NCI-H1930 (cell line): ENCODE measurements around the gene NPIPB8.
A peak's percentile ranks its signal among the peaks of the same experiment; 100 is the strongest.
"Not testable (repeated sequence)": the region's sequence is repeated elsewhere in the genome, so short reads cannot be mapped to it uniquely, and the experiment has no call there.

Source experiments
- DNase-seq, 2 experiments: peaks; one replicate each; lab custom pipeline; 2025; lab: John Stamatoyannopoulos, UW

NPIPB8 gene

DNA sequence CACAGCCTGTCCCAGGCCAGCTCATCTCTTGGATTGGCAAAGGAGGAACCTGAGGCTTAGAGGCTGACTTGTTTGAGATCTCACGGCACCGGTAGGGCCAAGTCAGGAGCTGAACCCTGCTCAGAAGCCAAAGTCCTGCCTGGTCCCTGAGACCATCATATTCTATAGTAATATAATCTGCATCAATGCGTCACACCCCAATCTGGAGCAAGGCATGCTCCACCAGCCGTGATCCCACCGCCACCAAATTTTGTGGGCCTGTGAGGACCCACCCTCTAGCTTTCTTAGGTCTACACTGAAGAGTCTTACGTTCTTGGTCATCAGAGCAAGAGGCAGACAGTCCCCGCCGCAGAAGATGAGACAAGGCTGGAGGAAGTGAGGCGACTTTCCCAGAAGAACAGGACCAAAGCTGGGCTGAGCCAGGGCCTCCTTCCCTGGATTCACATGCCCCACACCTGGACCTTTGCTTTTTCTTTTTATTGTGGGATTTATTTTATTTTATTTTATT, 30.7 kb upstream of the NPIPB8 start:
- DNase-seq = no peak

DNA sequence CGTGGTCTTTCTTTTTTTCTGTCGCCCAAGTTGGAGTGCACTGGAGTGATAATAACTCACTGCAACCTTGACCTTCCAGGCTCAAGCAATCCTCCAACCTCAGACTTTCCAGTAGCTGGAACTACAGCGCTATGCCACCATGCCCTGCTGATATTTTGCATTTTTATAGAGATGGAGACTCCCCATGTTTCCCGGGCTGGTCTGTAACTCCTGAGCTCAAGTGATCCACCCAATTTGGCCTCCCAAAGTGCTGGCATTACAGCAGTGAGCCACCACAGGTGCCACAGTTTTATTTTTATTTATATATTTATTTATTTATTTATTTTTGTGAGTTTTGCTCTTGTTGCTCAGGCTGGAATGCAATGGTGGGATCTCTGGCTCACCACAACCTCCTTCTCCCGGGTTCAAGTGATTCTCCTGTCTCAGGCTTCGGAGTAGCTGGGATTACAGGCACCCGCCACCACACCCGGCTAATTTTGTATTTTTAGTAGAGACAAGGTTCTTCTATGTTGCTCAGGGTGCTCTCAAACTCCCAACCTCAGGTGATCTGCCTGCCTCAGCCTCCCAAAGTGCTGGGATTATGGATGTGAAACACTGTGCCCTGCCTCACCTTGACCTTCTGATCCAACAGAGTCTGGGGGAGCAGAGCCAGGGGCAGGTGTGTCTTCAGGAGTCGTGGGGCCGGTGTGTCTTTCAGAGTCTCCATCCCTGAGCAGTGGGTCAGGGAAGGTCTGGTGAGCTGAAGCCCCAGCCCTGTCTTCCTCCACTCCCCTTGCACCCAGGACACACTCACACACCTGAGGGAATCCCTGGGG, 30.0 kb upstream of the NPIPB8 start:
- not testable (repeated sequence) for DNase-seq

DNA sequence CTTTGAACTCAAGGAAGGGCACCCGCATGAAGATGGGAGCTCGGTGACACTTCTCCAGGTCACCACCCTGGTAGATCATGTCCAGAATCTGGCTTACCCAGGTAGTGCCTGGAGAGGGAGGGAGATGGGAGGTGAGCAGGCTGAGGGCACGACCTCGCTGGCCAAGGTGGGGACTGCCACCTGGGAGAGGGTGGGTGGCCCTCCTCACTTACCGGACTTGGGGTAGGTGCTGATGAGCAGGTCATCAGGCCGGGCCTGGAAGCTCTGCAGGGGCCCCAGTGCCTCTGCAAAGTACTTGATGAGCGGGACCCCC, 29.4 kb upstream of the NPIPB8 start:
- not testable (repeated sequence) for DNase-seq

DNA sequence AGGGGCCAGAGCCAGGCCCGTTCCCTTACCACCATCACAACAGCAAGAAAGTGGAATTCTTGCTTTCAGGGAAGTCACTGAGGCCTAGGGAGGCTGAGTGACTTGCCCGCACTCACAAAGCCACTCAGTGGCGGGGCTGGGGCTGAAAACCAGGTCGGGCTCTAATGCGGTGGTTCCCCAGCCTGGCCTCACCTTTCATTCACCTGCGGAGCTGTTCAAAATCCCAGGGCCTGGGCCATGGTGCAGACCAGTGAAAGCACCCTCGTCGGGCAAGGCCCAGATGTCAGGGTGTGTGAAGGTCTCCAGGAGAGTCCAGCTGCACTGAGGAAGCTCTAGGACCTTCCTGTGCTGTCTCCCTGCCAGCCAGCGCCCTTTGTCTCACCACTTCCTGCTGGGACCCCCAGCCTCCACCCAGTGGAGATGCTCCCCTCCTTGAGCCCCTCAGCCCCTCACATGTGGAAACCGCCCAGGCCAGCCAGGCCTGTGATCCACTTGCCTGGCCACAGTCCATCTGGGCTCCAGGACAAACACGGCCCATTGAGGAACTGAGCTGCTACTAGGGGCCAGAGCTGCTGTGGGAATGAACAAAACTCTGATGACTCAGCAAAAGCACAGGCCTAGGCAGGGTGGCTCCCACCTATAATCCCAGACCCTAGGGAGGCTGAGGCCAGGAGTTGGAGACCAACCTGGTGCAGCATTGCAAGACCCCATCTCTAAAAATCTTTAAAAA, 28.8 kb upstream of the NPIPB8 start:
- not testable (repeated sequence) for DNase-seq

DNA sequence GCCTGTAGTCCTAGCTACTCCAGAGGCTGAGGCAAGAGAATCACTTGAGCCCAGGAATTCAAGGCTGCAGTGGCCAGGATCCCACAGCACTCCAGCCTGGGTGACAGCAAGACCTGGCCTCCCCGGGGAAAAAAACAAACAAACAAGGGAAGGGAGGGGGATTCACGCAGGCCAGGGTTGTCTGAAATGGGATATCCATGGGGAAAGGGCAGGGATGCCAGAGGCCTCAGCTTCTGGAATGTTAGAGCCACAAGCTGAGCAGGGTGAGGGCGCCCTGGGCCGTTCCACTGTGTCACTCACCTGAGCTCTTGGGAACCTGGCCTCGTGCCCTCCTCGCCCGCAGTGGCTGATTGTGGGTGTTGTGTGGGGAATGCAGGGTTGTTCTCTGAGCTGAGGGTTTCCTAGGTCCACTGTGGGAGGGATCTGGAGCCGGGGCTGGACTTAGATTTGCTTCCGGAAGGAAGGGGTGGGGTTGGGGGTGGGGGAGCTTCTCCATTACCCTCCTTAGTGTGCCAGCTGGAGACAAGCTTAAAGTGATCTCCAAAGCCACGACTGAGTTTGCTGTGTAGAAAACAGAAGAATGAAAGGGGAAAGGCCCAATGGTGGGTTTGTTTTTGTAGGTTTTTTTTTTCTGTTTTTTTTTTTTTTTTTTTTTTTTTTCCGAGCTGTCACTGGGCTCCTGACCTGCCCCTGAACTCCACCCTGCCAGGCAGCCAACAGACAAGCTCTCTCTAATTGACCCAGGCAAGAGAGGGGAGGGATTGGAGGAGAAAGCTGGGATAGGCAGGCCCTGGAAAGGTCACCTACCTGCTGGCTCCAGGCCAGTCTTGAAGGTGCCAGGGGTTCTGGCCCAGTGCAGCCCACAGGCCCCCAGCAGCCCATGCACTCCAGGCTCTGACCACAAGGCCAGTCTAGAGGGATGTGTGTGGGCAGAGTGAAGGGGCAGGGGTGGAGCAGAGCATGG, 28.0 kb upstream of the NPIPB8 start, which contains the start of gene SULT1A1:
SULT1A1 (minus strand) TSS at position 414 of the 964 bp plus-strand sequence. CDS start 1,189 bp downstream, outside the sequence.
- DNase-seq = no peak

DNA sequence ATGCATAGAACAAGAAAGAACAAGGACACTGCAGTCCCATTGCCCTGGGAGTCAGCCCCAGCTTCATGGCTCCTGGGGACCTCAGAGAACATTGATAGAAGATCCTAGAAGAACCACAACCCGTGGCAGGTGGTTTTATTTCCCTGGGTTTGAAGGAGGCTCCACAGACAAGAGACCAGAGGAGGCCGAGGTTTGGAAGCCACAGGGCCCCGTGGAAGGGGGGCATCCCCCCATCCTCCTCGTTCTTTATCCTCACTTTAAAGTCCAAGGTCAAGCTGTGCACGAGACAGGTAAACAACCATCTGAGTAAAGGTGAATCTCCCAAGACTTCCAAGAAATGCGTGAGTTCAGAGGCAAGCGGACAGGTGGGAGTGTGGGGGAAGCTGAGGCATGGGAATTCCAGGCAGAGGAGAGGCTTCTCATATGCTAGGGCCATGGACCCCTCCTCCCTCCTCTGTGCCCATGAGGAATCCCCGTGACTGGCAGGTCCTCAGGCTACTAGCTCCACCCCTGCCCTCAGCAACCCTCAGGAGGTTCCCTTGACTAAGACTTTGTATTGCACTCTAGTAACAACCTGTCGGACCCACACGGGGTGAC, 27.2 kb upstream of the NPIPB8 start:
- no peak for DNase-seq

DNA sequence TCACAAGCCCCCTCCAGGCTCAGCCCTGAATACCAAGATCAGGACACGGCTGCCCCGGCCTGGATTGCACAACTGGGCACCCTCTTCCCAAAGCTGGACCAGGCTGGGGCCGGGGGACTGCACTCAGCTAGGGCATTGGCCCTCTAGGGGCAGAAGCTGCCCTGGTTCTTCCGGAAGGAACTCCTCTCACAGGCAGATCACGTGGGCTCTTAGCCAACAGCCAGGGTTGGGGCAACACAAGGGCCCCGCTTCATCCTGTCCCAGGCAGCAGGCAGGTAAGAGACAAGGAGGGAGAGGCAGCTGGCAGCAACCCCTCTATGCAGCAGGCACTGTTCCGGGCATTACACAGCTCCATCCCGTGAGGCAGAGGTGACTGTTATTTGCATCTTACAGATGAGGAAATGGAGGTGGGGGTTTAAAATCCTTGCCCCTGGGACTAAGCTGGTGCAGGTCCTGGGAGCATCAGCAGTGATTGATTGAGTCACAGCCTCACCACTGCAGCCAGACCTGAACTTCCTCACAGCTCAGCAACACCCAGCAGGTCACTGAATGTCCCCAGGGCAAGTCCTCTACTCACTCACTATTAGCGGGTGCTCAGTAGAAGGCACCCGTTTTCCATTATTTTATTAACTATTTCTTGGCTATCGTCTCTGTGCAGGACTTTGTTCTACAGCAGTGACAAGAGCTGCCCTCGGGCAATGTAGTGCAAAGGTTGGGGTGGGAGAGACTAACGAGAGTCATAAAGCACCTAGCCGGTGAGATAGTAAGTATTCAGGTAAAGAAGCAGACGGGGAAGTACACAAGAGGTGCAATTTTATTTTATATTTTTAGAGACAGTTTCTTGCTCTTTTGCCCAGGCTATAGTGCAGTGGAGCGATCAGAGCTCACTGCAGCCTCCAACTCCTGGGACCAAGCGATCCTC, 25.2 kb upstream of the NPIPB8 start:
- DNase-seq = not testable (repeated sequence)

DNA sequence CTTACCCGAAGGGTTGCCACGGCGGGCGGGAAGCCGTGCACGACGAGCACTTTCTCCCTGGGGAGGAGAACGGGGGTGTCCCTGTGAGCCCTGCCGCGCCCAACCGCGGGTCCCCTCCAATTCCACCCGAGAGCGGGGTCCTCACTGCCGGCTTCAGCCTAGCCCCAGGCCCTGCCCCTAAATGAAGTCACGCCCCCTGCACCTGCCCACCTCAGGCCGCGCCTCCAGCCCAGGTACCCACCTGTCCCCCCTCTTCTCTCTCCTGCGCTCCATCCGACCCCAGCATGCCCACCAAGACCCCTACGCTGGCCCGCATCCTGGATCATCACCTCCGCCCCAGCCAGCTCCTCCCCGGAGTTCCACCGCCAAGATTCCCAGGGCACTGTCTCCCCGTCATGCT, 24.0 kb upstream of the NPIPB8 start:
- DNase-seq = not testable (repeated sequence)

DNA sequence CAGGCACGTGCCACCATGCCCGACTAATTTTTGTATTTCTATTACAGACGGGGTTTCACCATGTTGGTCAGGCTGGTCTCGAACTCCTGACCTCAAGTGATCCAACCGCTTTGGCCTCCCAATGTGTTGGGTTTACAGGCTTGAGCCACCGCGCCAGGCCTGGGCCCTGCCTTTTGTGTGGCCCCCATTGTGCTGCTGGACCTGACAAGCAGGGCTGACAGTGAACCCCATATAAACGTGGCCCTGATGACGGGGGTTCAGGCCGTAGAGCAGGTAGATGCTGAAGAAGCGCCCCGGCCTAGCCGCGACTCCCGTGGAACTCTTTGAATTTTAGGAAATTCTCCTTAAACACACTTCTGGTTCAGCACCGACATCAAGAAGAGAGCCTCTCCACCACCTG, 23.3 kb upstream of the NPIPB8 start:
- not testable (repeated sequence) for DNase-seq

DNA sequence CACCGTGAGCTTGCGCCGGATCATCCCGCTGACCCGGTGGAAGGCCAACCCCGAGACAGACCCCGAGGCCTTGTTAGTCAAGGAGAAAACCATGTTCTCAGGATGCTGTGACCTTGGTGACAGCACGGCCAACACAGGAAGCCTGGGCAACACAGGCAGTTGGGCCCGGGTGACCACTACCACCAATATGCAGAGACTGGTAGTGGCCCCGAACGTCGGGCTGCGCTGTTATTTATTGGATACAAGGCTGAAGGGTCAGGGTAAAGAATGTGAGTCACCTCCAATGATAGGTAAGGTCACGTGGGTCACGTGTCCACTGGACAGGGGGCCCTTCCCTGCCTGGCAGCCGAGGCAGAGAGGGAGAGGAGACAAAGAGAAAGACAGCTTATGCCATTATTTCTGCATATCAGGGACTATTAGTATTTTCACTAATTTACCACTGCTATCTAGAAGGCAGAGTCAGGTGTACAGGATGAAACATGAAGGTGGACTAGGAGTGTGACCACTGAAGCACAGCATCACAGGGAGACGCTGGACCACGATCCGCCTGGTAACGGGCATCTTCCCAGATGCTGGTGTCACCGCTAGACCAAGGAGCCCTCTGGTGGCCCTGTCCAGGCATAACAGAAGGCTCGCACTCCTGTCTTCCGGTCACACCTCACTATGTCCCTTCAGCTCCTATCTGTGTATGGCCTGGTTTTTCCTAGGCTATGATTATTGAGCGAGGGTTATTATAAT, 22.2 kb upstream of the NPIPB8 start:
- not testable (repeated sequence) for DNase-seq

DNA sequence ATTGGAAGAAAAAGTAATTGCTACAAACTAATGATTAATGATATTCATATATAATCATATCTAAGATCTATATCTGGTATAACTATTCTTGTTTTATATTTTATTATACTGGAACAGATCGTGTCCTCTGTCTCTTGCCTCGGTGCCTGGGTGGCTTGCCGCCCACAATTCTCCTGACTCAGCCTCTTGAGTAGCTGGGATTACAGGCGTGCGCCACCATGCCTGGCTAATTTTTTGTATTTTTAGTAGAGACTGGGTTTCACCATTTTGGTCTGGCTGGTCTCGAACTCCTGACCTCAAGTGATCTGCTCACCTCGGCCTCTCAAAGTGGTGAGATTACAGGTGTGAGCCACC, 21.7 kb upstream of the NPIPB8 start:
- DNase-seq = not testable (repeated sequence)

DNA sequence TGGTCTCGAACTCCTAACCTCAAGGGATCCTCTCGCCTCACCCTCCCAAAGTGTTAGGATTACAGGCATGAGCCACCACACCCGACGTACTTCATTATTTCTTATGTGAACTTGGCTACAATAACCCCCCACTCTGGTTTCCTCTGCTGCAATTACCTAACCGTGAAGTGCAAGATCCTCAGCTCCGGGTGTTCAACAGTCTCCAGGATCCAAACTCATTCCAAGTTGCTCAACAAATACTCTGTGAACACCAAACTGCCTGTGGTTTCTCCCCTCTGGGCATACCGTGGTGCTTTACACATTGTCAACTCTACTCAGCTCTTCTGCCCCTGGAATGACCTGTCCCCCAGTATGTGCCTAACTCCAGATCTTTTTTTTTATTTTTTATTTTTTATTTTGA, 21.2 kb upstream of the NPIPB8 start:
- DNase-seq = no peak

DNA sequence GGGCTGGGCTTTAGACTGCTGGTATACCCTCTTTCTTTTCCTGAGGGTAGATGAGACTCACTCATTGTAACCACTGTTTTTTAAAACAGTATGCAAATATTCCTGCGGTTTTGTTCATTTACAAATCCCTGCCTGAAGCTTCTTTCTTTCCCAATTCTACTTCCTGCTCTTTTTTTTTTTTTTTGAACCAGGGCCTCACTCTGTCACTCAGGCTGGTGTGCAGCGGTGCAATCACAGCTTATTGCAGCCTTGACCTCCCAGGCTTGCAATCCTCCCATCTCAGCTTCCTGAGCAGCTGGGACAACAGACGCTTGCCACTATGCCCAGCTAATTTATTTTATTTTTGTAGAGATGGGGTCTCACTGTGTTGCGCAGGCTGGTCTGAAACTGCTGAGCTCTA, 20.0 kb upstream of the NPIPB8 start:
- no peak for DNase-seq

DNA sequence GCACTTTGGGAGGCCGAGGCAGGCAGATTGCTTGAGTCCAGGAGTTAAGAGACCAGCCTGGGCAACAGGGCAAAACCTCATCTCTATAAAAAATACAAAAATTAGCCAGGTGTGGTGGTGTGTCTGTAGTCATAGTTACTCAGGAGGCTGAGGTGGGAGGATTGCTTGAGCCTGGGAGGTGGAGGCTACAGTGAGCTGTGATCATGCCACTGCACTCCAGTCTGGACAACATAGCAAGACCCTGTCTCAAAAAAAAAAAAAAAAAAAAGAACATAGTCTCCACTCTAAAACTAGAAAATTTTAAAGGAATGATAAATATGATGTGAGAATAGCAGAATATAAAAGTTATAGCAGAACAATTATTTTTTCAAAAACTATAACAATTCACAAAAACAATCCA, 17.5 kb upstream of the NPIPB8 start:
- not testable (repeated sequence) for DNase-seq

DNA sequence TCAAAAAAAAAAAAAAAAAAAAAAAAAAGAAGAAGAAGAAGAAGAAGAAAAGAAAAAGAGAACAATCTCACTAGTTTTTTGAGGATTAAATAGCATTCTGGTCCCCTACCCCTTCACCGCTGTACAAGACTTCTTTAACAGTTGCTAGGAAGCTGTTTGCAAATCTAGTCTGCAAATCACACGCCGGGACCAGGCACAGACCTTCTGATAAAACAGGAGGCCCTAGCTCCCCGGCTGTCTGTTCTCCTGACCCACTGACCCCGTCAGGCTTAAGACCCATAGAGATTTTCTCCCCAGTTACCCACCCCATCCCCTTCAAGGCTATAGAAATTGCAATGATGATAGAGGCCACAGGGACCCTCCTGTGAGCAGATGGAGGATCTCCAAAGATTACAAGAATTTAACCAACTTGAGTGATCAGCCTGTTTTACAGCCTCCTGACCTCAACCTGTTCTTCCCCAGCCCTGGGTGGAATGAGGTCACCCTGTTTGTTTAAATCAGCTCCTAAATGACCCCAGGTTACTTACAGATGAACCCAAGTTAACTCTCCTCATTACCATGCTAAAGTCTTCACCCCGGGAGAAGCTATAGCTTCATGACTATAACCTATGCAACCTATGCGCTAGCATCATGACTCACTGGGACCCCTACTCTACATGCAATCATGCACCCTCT, 16.2 kb upstream of the NPIPB8 start:
- DNase-seq = no peak

DNA sequence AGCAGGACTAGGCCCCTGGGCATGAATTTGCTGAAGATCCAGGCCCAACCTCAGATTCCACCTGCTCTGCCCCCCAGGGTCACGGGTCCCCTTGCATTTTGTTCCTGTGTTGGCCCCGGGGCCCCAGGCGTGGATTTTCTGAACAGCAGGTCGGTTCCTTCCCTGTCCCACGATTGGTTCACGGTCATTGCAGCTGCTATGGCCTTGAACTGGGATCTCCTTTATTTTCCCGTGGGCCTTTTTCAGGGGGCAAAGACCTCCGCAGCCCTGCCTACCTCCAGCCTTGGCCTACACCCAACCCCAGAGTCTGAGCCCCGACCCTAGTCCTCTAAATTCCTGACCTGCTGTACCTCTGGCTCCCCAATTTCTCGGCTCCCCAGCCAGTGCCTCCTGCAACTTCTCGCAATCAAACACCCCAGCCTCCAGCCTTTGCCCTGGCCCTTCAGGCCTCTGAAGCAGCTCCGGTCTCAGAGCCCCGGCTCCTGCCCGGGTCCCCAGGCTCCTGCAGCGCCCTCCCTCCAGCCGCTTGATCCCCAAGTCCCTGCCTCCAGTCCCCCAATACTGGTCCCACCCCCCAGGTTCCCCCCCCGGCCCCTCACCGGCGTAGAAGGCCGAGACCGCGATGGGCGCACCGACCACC, 15.2 kb upstream of the NPIPB8 start:
- DNase-seq = not testable (repeated sequence)

DNA sequence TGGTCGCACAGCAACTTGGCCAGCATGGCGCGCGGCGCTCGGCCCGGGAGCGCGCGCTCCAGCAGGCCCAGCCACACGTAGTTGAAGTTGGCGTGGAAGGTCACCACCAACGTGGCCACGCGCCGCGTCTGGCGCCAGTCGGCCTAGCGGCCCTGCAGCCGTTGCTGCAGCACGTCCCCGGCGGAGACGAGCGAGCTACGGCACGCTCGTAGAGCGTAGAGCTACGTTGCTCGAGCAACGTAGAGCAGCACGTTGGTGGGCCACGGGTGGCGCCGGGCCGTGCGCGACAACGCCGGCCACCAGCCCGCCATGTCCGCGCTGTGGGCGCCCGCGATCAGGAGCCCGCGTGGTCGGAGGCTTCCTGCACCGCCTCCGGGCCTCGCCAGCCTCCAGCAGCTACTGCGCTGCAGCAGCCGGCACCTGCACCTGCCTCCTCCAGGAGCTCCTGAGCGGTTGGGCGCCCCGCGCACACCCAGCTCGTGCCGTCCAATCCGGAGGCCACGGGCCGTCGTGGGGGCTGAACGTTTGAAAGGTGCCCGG, 14.6 kb upstream of the NPIPB8 start:
- peak; percentile 73 to 80 for DNase-seq

DNA sequence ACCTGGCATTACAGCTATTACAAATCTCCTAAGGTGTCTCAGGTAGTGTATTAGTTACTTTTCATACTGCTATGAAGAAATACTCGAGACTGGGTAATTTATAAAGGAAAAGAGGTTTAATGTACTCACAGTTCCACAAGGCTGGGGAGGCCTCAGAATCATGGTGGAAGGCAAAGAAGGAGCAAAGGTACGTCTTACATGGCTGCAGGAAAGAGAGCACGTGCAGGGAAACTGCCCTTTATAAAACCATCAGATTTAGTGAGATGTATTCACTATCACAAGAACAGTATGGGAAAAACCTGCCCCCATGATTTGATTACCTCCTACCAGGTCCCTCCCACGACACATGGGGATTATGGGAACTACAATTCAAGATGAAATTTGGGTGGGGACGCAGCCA, 7.0 kb upstream of the NPIPB8 start:
- not testable (repeated sequence) for DNase-seq
